ENCODE measurements around the gene COL24A1. TPM values are rescaled to one million over a fixed set of nuclear protein-coding genes. Genes with fewer than 3 reads are reported as not detected.

Gene COL24A1
- total and polyA plus RNA-seq, 2 of the 13 experiments (the other 11 are each of a cell fraction or from before 2014, with no cell fraction given), result 0.04 to 0.13 TPM

DNA sequence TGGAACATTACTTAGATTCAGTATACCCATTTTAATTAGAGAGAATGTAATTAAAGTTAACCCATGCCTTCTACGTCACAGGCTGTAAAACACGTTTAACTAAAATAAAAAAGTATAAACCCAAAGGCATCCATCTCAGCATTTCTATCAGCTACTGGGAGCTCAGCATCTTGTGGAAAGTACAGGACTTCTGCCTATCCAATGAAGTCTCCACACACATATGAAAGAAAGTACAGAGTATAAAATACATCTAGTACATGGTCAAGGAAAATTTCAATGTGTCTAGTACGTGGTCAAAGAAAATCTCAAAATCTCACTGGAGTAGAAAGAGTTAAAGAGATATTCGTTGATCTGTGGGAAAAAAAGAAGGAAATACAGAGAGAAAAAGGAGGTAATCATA is 306.9 kb downstream of the COL24A1 start:
- no peak overlapping the region for H3K4me2 ChIP-seq (ENCODE audit: low read depth, low read length)
- no peaks in the 10 kb centered on the region for H3K9me3 ChIP-seq (ENCODE audit: low read length)
- no peak for DNase-seq (ENCODE audit: low spot score)
- no peaks in the 10 kb centered on the region for H3K36me3 ChIP-seq (replicated peaks in 1 of 2; ENCODE audit: control insufficient read depth in 1 of 2, insufficient read depth in 2 of 2, low read length in 2 of 2)
- H3K4me3 ChIP-seq (replicated peaks in 1 of 3; ENCODE audit: insufficient read depth in 1 of 3, low read depth in 2 of 3, low read length in 3 of 3), result no peak overlapping the region
- H3K4me1 ChIP-seq (ENCODE audit: insufficient read depth, low read length), result no peaks in the 10 kb centered on the region
- ATAC-seq, result no peak
- no peak overlapping the region for H3K27ac ChIP-seq (ENCODE audit: extremely low read length, insufficient read depth, low read length)
- no peak for FAIRE-seq
- CTCF ChIA-PET (ENCODE audit: low intra/inter-chr PET ratio, low total read pairs), result no interaction called here
- no peak overlapping the region for H2AFZ ChIP-seq (ENCODE audit: low read length)
- intact Hi-C loops (cut with micrococcal nuclease; ENCODE audit: unreplicated experiment) (no loop called here), in situ Hi-C loops (cut with HindIII; ENCODE audit: extremely low pct_ligation_motif_present, low pct_unique_long_range_greater_than_20kb) (no loop called here)
- H4K20me1 ChIP-seq (ENCODE audit: insufficient read depth, low read length), result no peaks in the 10 kb centered on the region
- H3K79me2 ChIP-seq (ENCODE audit: insufficient read depth, low read length), result no peaks in the 10 kb centered on the region
- 2% methylated on average over 4 of the region's 4 CpGs for WGBS (ENCODE audit: low lambda C conversion rate)
- BruUV-seq (replicated peaks), result no TSS peak
- H3K9ac ChIP-seq (ENCODE audit: insufficient read depth, low read depth, low read length), result no peak overlapping the region
- TF ChIP-seq, protein P1, sequence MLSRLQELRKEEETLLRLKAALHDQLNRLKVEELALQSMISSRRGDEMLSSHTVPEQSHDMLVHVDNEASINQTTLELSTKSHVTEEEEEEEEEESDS (CRISPR knock-in tag; IDR thresholded peaks at IDR 0.05; ENCODE audit: borderline replicate concordance), result no peak
- TF ChIP-seq ZNF329 (CRISPR knock-in tag; IDR thresholded peaks at IDR 0.05; ENCODE audit: low read depth) (no peak), TMF1 (CRISPR knock-in tag; IDR thresholded peaks at IDR 0.05; ENCODE audit: low read depth) (no peak), NONO (IDR thresholded peaks at IDR 0.05) (no peak), NONO (CRISPR knock-in tag; conservative IDR thresholded peaks at IDR 0.05) (no peak), ZNF768 (CRISPR knock-in tag; IDR thresholded peaks at IDR 0.05) (no peak), NCOA2 (CRISPR knock-in tag; IDR thresholded peaks at IDR 0.05) (no peak), RXRB (CRISPR knock-in tag; IDR thresholded peaks at IDR 0.05; ENCODE audit: borderline replicate concordance) (no peak), MYC (CRISPR knock-in tag; IDR thresholded peaks at IDR 0.05; ENCODE audit: borderline replicate concordance) (no peak), ZBTB38 (CRISPR knock-in tag; IDR thresholded peaks at IDR 0.05) (no peak)
- TF ChIP-seq, protein P2, sequence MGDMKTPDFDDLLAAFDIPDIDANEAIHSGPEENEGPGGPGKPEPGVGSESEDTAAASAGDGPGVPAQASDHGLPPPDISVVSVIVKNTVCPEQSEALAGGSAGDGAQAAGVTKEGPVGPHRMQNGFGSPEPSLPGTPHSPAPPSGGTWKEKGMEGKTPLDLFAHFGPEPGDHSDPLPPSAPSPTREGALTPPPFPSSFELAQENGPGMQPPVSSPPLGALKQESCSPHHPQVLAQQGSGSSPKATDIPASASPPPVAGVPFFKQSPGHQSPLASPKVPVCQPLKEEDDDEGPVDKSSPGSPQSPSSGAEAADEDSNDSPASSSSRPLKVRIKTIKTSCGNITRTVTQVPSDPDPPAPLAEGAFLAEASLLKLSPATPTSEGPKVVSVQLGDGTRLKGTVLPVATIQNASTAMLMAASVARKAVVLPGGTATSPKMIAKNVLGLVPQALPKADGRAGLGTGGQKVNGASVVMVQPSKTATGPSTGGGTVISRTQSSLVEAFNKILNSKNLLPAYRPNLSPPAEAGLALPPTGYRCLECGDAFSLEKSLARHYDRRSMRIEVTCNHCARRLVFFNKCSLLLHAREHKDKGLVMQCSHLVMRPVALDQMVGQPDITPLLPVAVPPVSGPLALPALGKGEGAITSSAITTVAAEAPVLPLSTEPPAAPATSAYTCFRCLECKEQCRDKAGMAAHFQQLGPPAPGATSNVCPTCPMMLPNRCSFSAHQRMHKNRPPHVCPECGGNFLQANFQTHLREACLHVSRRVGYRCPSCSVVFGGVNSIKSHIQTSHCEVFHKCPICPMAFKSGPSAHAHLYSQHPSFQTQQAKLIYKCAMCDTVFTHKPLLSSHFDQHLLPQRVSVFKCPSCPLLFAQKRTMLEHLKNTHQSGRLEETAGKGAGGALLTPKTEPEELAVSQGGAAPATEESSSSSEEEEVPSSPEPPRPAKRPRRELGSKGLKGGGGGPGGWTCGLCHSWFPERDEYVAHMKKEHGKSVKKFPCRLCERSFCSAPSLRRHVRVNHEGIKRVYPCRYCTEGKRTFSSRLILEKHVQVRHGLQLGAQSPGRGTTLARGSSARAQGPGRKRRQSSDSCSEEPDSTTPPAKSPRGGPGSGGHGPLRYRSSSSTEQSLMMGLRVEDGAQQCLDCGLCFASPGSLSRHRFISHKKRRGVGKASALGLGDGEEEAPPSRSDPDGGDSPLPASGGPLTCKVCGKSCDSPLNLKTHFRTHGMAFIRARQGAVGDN (CRISPR knock-in tag; IDR thresholded peaks at IDR 0.05), result no peak
- POLR2A ChIA-PET, result no interaction called here
- no peaks in the 10 kb centered on the region; a peak in 1 of 5 replicates for H3K27me3 ChIP-seq (ENCODE audit: control insufficient read depth in 1 of 2, insufficient read depth in 2 of 2, low read length in 2 of 2)
